GM12864 (cell line): ENCODE results near the gene RHBDL2.

Experiments
- DNase-seq: peaks from one replicate; pipeline ENCODE4 v3.0.0-alpha.2; 2011; ENCODE audit warnings: low read depth
- H3K4me3 ChIP-seq: 2 replicates; pipeline ENCODE4 v1.5.1; 2011; ENCODE audit warnings: mild to moderate bottlenecking, low read depth, low read length, control low read depth
- CTCF ChIP-seq: IDR thresholded peaks from 2 replicates; pipeline ENCODE4 v1.5.1; 2011; ENCODE audit warnings: low read depth, mild to moderate bottlenecking, moderate library complexity, low read length, control low read depth, inconsistent platforms; ENCODE audit errors: missing control alignments

The RHBDL2 gene

GRCh38 chr1:38870996-38871395, 70.6 kb downstream of the RHBDL2 start:
- TF ChIP-seq CTCF = no peak
- no peak overlapping the region for H3K4me3 ChIP-seq
- DNase-seq = no peak

- H3K4me3 ChIP-seq = no peak overlapping the region
- DNase-seq = no peak
- no peak for TF ChIP-seq CTCF
Measured at GRCh38 chr1:38867208-38867607, 74.4 kb downstream of the RHBDL2 start.

GRCh38 chr1:38865112-38865715, 76.4 kb downstream of the RHBDL2 start:
- H3K4me3 ChIP-seq = no peak overlapping the region
- TF ChIP-seq CTCF = no peak
- no peak for DNase-seq

GRCh38 chr1:38860454-38860795, 81.2 kb downstream of the RHBDL2 start:
- TF ChIP-seq CTCF = no peak
- no peak for DNase-seq
- H3K4me3 ChIP-seq = peak overlapping the region; percentile 96

- DNase-seq = peak; percentile 81
- TF ChIP-seq CTCF = no peak
- H3K4me3 ChIP-seq = peak within 1 kb of the TSS; percentile 96
Measured at GRCh38 chr1:38859561-38860453, 81.8 kb downstream of the RHBDL2 start, which contains the start of gene RRAGC. Gene RRAGC, minus strand, starts transcription at chr1:38859772. Its CDS starts 126 bp downstream, at chr1:38859646.

GRCh38 chr1:38858833-38859560, 82.6 kb downstream of the RHBDL2 start:
- DNase-seq = peak; percentile 34
- no peak for TF ChIP-seq CTCF
- peak overlapping the region; percentile 69 for H3K4me3 ChIP-seq
